GM21529 (cell line): ENCODE measurements around the gene UBE3B.
"Not testable (repeated sequence)": the region's sequence is repeated elsewhere in the genome, so short reads cannot be mapped to it uniquely, and the experiment has no call there.

ENCODE experiments used
- ATAC-seq: cut with Tn5 transposase; IDR thresholded peaks from one replicate; pipeline ENCODE4 v1.9.1; 2021; ENCODE audit not compliant: unreplicated experiment

The UBE3B gene

GRCh38 chr12:109473006-109473405, 4.4 kb upstream of the UBE3B start:
- no peak for ATAC-seq

- not testable (repeated sequence) for ATAC-seq
These were observed 3.7 kb upstream of the UBE3B start for GRCh38 chr12:109473526-109474270.

- no peak for ATAC-seq
These were observed 2.3 kb upstream of the UBE3B start for GRCh38 chr12:109475121-109475520.

- no peak for ATAC-seq
These were observed 1.2 kb upstream of the UBE3B start for GRCh38 chr12:109475993-109476806.

GRCh38 chr12:109476807-109477184, 638 bp upstream of the UBE3B start:
- no peak for ATAC-seq

- no peak for ATAC-seq
These were observed 505 bp downstream of the UBE3B start for GRCh38 chr12:109477963-109478315.

GRCh38 chr12:109479761-109480160, 2.3 kb downstream of the UBE3B start:
- ATAC-seq: no peak

GRCh38 chr12:109480356-109480755, 2.9 kb downstream of the UBE3B start:
- no peak for ATAC-seq

- ATAC-seq: no peak
These were observed 4.4 kb downstream of the UBE3B start for GRCh38 chr12:109481863-109482262.

GRCh38 chr12:109482491-109482890, 5.1 kb downstream of the UBE3B start:
- no peak for ATAC-seq

GRCh38 chr12:109482894-109483293, 5.5 kb downstream of the UBE3B start:
- no peak for ATAC-seq

GRCh38 chr12:109483346-109483745, 5.9 kb downstream of the UBE3B start:
- no peak for ATAC-seq

GRCh38 chr12:109485201-109485600, 7.8 kb downstream of the UBE3B start:
- ATAC-seq: no peak

GRCh38 chr12:109487181-109488050, 10.0 kb downstream of the UBE3B start:
- ATAC-seq: no peak

GRCh38 chr12:109488051-109488665, 10.7 kb downstream of the UBE3B start:
- no peak for ATAC-seq

GRCh38 chr12:109489016-109489954, 11.9 kb downstream of the UBE3B start:
- no peak for ATAC-seq

GRCh38 chr12:109489955-109490565, 12.6 kb downstream of the UBE3B start:
- ATAC-seq: no peak

- ATAC-seq: no peak
These were observed 14.2 kb downstream of the UBE3B start for GRCh38 chr12:109491671-109492070.

- ATAC-seq: no peak
These were observed 14.9 kb downstream of the UBE3B start for GRCh38 chr12:109492371-109492770.

- ATAC-seq: no peak
These were observed 15.7 kb downstream of the UBE3B start for GRCh38 chr12:109493090-109493489.
